Small intestine (tissue), 7 donors: ENCODE measurements around the gene FMO3. TPM values are rescaled to one million over a fixed set of nuclear protein-coding genes. Genes with fewer than 3 reads are reported as not detected.

Experiments used
- DNase-seq, 2 donors: peaks; one replicate each; pipeline versions ENCODE4 v3.0.0 to v3.0.0-alpha.2; 2013
- FAIRE-seq: peaks from 2 replicates; lab custom pipeline; 2012; peaks lifted over from hg19 to GRCh38; lab: Jason Lieb, UNC
- H3K27ac ChIP-seq, 3 donors: one replicate each; pipeline ENCODE4 v1.5.1; 2013; ENCODE audit warnings: low read length in 2 of 3, mild to moderate bottlenecking in 2 of 3, control low read depth in 1 of 3, inconsistent platforms in 1 of 3, low read depth in 1 of 3, moderate library complexity in 1 of 3
- H3K27me3 ChIP-seq, 3 donors: one replicate each; pipeline ENCODE4 v1.6.1; 2013; ENCODE audit warnings: low read length in 3 of 3, inconsistent platforms in 1 of 3; ENCODE audit not compliant: control insufficient read depth in 3 of 3, insufficient read depth in 3 of 3
- H3K36me3 ChIP-seq, 3 donors: one replicate each; pipeline ENCODE4 v1.6.1; 2013; ENCODE audit warnings: low read length in 3 of 3, inconsistent platforms in 1 of 3, low read depth in 1 of 3, mild to moderate bottlenecking in 1 of 3, moderate library complexity in 1 of 3; ENCODE audit not compliant: control insufficient read depth in 3 of 3, insufficient read depth in 2 of 3
- H3K4me1 ChIP-seq, 3 donors: one replicate each; pipeline ENCODE4 v1.6.1; 2013; ENCODE audit warnings: low read length in 2 of 3, inconsistent platforms in 1 of 3, low read depth in 1 of 3, mild to moderate bottlenecking in 1 of 3, moderate library complexity in 1 of 3; ENCODE audit not compliant: control insufficient read depth in 3 of 3, insufficient read depth in 2 of 3
- H3K4me3 ChIP-seq, 3 donors: one replicate each; pipeline ENCODE4 v1.5.1; 2013; ENCODE audit warnings: low read length in 3 of 3, control low read depth in 1 of 3, inconsistent platforms in 1 of 3, low read depth in 1 of 3, mild to moderate bottlenecking in 1 of 3, moderate library complexity in 1 of 3
- H3K9me3 ChIP-seq, 2 donors: one replicate each; pipeline ENCODE4 v1.6.1; 2013; ENCODE audit warnings: low read depth in 1 of 2, low read length in 1 of 2; ENCODE audit not compliant: control insufficient read depth in 2 of 2, insufficient read depth in 1 of 2
- WGBS, 3 donors: extraction: QIAGEN DNeasy Blood & Tissue Kit; methylation state at CpG; one replicate each; pipeline ENCODE4 v1.1.7; 2013; 5-methylcytosine and 5-hydroxymethylcytosine counted together
- polyA plus RNA-seq, 4 donors: library from polyadenylated mRNA; stranded (reverse) in 3 of 4; unstranded in 1 of 4; fragments of 200-250 nt in 3 of 4; fragments of 120-200 nt in 1 of 4; gene quantifications; one replicate each; pipeline versions ENCODE4 v1.2.1 to v1.2.3, GENCODE V29; 2013
- donor health status: healthy with polysubstance abuse.
- donor health status: control.
- donor health status: control.
- donor health status: Bipolar disorder and iron deficiency.
- donor health status: healthy.

Gene FMO3
- polyA plus RNA-seq, 4 donors: 0.18 to 2.4 (median 0.79) TPM; not detected in 1

- Histone ChIP-seq H3K36me3 (no peaks in the 10 kb centered on the region), H3K27ac (peak overlapping the region in 2 of 3 donors; percentile 37 to 86), H3K4me1 (peaks cover 2 to 18% (median 6%) of the 10 kb centered on the region in 3 donors), H3K27me3 (no peaks in the 10 kb centered on the region), H3K9me3 (no peaks in the 10 kb centered on the region), H3K4me3 (no peak overlapping the region)
- 21 to 58% (median 33%) methylated on average over 7 of the region's 7 CpGs for WGBS, 3 donors
- FAIRE-seq (no peak), DNase-seq (peak; percentile 17 to 65)
Measured at GRCh38 chr1:171081763-171082201, 8.9 kb upstream of the FMO3 start.

GRCh38 chr1:171082606-171083005 lies 8.1 kb upstream of the FMO3 start:
- Histone ChIP-seq H3K36me3 (no peaks in the 10 kb centered on the region), H3K27ac (peak overlapping the region in 1 of 3 donors; percentile 86), H3K27me3 (no peaks in the 10 kb centered on the region), H3K4me3 (no peak overlapping the region), H3K4me1 (peaks cover 2 to 18% (median 6%) of the 10 kb centered on the region in 3 donors), H3K9me3 (no peaks in the 10 kb centered on the region)
- no peak for FAIRE-seq
- peak in 1 of 2 donors; percentile 52 for DNase-seq
- WGBS, 3 donors: 13 to 49% (median 20%) methylated on average over 1 of the region's 1 CpG

GRCh38 chr1:171083222-171083621 lies 7.5 kb upstream of the FMO3 start:
- FAIRE-seq (no peak), DNase-seq (no peak)
- H3K27me3 ChIP-seq: no peaks in the 10 kb centered on the region
- no peak overlapping the region for H3K4me3 ChIP-seq
- no peaks in the 10 kb centered on the region for H3K9me3 ChIP-seq
- 50 to 74% (median 68%) methylated on average over 5 of the region's 5 CpGs for whole genome bisulfite sequencing, 3 donors
- H3K27ac ChIP-seq: peak overlapping the region in 1 of 3 donors; percentile 86
- peaks cover 2 to 18% (median 6%) of the 10 kb centered on the region in 3 donors for H3K4me1 ChIP-seq
- H3K36me3 ChIP-seq: no peaks in the 10 kb centered on the region

- no peaks in the 10 kb centered on the region for H3K27me3 ChIP-seq
- no peaks in the 10 kb centered on the region for H3K36me3 ChIP-seq
- DNase-seq: peak in 1 of 2 donors; percentile 39
- H3K4me1 ChIP-seq: peaks cover 2 to 19% (median 6%) of the 10 kb centered on the region in 3 donors
- no peak overlapping the region for H3K27ac ChIP-seq
- no peak overlapping the region for H3K4me3 ChIP-seq
- no peaks in the 10 kb centered on the region for H3K9me3 ChIP-seq
- FAIRE-seq: no peak
Measured at GRCh38 chr1:171084091-171084490, 6.6 kb upstream of the FMO3 start.

GRCh38 chr1:171084870-171085269 lies 5.8 kb upstream of the FMO3 start:
- FAIRE-seq: no peak
- peaks cover 2 to 22% (median 6%) of the 10 kb centered on the region in 3 donors for H3K4me1 ChIP-seq

GRCh38 chr1:171087896-171088295 lies 2.8 kb upstream of the FMO3 start:
- peaks cover 2 to 11% (median 3%) of the 10 kb centered on the region in 3 donors for H3K4me1 ChIP-seq
- H3K36me3 ChIP-seq: no peaks in the 10 kb centered on the region
- FAIRE-seq: no peak
- peak in 1 of 2 donors; percentile 17 for DNase-seq
- H3K27me3 ChIP-seq: no peaks in the 10 kb centered on the region
- no peak overlapping the region for H3K27ac ChIP-seq
- H3K9me3 ChIP-seq: no peaks in the 10 kb centered on the region
- H3K4me3 ChIP-seq: no peak overlapping the region

More at GRCh38 chr1:171084870-171085269, 5.8 kb upstream of the FMO3 start:
- Histone ChIP-seq H3K27me3 (no peaks in the 10 kb centered on the region), H3K9me3 (no peaks in the 10 kb centered on the region), H3K27ac (no peak overlapping the region), H3K4me3 (no peak overlapping the region), H3K36me3 (no peaks in the 10 kb centered on the region)
- peak in 1 of 2 donors; percentile 24 for DNase-seq
- 85 to 96% (median 92%) methylated on average over 2 of the region's 2 CpGs for WGBS, 3 donors

GRCh38 chr1:171103862-171104261 lies 13.2 kb downstream of the FMO3 start:
- 96% methylated on average over 1 of the region's 1 CpG for WGBS, 3 donors
- no peak overlapping the region for H3K27ac ChIP-seq
- H3K4me3 ChIP-seq: no peak overlapping the region
- no peak for DNase-seq
- no peaks in the 10 kb centered on the region for H3K27me3 ChIP-seq
- no peaks in the 10 kb centered on the region for H3K9me3 ChIP-seq
- H3K36me3 ChIP-seq: no peaks in the 10 kb centered on the region
- H3K4me1 ChIP-seq: no peaks in the 10 kb centered on the region
- FAIRE-seq: no peak

GRCh38 chr1:171107262-171107940 lies 16.7 kb downstream of the FMO3 start:
- Histone ChIP-seq H3K4me3 (no peak overlapping the region), H3K4me1 (no peaks in the 10 kb centered on the region), H3K27ac (no peak overlapping the region), H3K27me3 (no peaks in the 10 kb centered on the region), H3K36me3 (no peaks in the 10 kb centered on the region), H3K9me3 (no peaks in the 10 kb centered on the region)
- 57 to 83% (median 60%) methylated on average over 3 of the region's 3 CpGs for WGBS, 3 donors
- no peak for DNase-seq
- no peak for FAIRE-seq
